Measurements from ENCODE around the gene PARD6G. TPM values are rescaled to one million over a fixed set of nuclear protein-coding genes. Genes with fewer than 3 reads are reported as not detected.

The PARD6G gene
- total RNA-seq, 8 experiments from 2014 or later, result 2.3 to 13.7 (median 7.2) TPM

DNA sequence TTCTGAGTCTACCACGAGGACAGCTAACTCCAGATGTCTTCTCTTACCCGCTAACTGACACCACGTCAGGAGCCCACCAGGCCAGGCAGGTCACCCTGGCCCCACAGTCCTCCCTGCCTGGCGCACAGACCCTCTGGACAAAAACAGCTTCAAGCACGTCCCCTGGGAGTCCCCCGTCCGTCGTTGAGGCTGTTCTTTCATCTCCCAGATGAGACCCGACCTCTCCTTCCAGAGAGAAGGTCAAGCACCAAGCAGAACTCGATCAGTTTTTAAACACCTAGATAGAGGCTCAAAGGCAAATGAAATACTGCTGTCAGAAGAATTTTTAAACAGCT, 57.8 kb downstream of the PARD6G start:
- in situ Hi-C loops (cut with MboI; ENCODE audit: low pct_unique_long_range_greater_than_20kb in 2 of 9, low sequenced_read_pairs in 9 of 9, unreplicated experiment in 9 of 9), result no loop called here
- Histone ChIP-seq H3K4me1 (replicated peaks in 1 of 2) (no peaks in the 10 kb centered on the region), H3K27ac (no peak overlapping the region), H3K4me3 (no peak overlapping the region)
- no peak for ATAC-seq (replicated peaks in 6 of 8)
- 29 to 100% (median 85%) methylated on average over 1 to 7 of the region's 10 CpGs for WGBS, 10 experiments

DNA sequence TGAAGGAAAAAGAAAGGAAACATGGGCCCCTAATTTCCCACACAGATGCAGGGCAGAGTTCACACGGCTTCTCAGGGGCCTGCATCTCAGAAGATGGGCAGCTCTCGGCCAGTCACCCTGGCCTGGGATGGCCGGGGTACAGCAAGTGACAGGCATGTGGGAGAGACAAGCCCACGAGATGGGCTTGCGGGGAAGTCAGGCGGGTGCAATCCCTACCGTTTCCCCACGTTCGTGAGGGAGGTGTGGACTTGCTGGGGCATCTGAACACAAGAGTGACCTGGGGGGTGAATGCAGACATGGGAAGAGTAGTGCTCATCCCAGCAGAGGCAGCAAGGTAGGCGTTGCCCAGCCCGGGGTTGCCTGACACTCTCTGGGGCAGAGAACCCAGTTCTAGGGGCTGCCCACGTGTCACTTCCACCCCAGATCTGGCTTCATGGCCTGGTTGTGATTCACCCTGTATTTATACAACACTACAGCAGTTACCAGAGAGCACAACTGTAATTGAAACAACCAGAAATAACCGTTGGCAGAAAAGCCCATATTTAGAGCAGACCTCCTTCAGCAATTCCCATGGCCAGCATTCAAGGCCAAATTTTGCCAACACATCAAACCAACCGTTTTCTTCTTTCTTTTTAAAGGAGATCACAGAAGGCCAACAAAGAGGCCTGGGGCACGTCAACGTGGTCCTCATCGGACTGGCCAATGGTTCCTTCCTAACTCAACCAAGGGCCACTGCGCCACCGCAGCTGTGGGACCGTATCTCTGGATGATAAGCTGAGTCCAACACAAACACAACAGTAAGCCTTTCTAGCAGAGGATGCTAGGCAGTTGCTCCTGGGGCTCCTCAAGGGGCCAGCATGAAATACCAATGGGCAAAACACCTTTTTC, 58.4 kb downstream of the PARD6G start:
- in situ Hi-C loops (cut with MboI; ENCODE audit: low pct_unique_long_range_greater_than_20kb in 2 of 9, low sequenced_read_pairs in 9 of 9, unreplicated experiment in 9 of 9), result no loop called here
- Histone ChIP-seq H3K4me3 (no peak overlapping the region), H3K27ac (no peak overlapping the region), H3K4me1 (replicated peaks in 1 of 2) (no peaks in the 10 kb centered on the region)
- no peak for ATAC-seq (replicated peaks in 6 of 8)
- WGBS, 10 experiments, result 60 to 100% (median 90%) methylated on average over 1 to 14 of the region's 20 CpGs; no CpG with 5 or more reads in 3 of the 10 experiments

DNA sequence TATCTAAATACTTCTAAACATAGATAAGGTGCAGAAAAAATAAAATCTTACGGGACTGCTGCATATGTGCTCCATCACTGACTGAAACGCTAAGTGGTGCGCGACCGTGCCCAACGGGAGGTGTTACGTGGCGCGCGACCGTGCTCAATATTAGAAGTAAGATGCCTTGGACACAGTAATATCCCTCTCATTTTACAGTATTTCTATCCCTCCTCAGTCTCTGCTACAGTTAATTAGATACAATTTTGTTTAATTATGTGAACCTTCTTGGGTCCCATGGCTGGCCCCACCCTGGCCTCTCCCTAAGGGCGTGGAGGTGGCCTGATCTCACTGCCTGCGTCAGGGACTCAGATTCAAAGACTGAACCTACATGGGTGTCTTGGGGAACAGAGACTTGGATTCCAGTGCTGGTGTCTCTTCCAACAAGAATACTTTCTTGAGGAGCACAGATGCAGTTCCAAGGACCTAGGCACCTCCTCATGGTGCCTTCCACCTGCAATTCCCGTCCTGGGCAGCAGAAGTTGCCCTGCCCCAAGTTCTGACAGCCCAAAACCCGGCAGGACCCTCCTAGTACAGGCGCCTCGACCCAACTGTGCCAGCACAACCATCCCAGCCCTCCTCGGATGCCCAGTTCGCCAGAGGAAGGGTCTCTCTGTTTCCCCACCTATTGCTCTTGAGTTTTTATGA, 59.2 kb downstream of the PARD6G start:
- Histone ChIP-seq H3K4me3 (no peak overlapping the region), H3K27ac (no peak overlapping the region), H3K4me1 (replicated peaks in 1 of 2) (no peaks in the 10 kb centered on the region)
- in situ Hi-C loops (cut with MboI; ENCODE audit: low pct_unique_long_range_greater_than_20kb in 2 of 9, low sequenced_read_pairs in 9 of 9, unreplicated experiment in 9 of 9), result no loop called here
- WGBS, 10 experiments, result 61 to 100% (median 95%) methylated on average over 2 to 14 of the region's 19 CpGs; no CpG with 5 or more reads in 2 of the 10 experiments
- no peak for ATAC-seq (replicated peaks in 6 of 8)

DNA sequence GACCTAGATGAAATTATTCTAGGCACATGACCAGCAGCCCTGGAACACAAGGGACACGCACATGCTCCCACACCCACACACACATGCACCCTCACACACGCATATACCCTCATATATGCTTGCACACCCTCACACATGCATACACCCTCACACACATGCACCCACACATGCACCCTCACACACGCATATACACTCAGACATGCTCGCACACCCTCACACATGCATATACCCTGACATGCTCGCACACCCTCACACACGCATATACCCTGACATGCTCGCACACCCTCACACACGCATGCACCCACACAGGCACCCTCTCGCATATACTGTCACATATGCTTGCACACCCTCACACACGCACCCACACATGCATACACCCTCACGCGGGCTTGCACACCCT, 61.8 kb downstream of the PARD6G start:
- H3K27ac ChIP-seq, result no peak overlapping the region
- H3K4me3 ChIP-seq, result no peak overlapping the region
- peaks cover 0 to 5% of the 10 kb centered on the region in 2 donors for H3K4me1 ChIP-seq (replicated peaks in 1 of 2)
- in situ Hi-C loops (cut with MboI; ENCODE audit: low pct_unique_long_range_greater_than_20kb in 2 of 9, low sequenced_read_pairs in 9 of 9, unreplicated experiment in 9 of 9), result no loop called here
- 50 to 100% (median 97%) methylated on average over 1 to 10 of the region's 12 CpGs; no CpG with 5 or more reads in 3 of the 10 experiments for WGBS, 10 experiments
- no peak for ATAC-seq (replicated peaks in 6 of 8)

DNA sequence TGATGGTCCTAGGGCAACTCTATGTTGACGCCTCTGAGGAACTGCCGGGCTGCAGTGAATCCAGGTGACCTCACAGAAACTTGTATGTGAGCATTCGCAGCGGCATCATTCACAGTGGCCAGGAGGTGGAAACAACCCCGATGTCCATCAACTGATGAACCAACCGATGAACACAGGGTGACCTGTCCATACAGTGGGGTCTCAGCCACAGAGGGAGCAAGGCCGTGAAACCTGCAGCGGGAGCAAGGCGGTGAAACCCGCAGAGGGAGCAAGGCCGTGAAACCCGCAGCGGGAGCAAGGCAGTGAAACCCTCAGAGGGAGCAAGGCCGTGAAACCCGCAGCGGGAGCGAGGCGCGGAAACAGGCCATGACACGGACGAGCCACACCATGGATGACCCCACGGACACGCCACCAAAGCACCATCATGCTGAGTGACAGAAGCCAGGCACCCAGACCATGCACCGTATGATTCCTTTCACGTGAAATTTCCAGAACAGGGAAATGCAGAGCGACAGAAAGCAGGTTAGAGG, 63.0 kb downstream of the PARD6G start:
- ATAC-seq (replicated peaks in 6 of 8), result no peak
- Histone ChIP-seq H3K27ac (no peak overlapping the region), H3K4me3 (no peak overlapping the region), H3K4me1 (replicated peaks in 1 of 2) (peaks cover 0 to 5% of the 10 kb centered on the region in 2 donors)
- in situ Hi-C loops (cut with MboI; ENCODE audit: low pct_unique_long_range_greater_than_20kb in 2 of 9, low sequenced_read_pairs in 9 of 9, unreplicated experiment in 9 of 9), result no loop called here
- WGBS, 10 experiments, result 40 to 100% (median 100%) methylated on average over 1 to 4 of the region's 26 CpGs; no CpG with 5 or more reads in 6 of the 10 experiments

DNA sequence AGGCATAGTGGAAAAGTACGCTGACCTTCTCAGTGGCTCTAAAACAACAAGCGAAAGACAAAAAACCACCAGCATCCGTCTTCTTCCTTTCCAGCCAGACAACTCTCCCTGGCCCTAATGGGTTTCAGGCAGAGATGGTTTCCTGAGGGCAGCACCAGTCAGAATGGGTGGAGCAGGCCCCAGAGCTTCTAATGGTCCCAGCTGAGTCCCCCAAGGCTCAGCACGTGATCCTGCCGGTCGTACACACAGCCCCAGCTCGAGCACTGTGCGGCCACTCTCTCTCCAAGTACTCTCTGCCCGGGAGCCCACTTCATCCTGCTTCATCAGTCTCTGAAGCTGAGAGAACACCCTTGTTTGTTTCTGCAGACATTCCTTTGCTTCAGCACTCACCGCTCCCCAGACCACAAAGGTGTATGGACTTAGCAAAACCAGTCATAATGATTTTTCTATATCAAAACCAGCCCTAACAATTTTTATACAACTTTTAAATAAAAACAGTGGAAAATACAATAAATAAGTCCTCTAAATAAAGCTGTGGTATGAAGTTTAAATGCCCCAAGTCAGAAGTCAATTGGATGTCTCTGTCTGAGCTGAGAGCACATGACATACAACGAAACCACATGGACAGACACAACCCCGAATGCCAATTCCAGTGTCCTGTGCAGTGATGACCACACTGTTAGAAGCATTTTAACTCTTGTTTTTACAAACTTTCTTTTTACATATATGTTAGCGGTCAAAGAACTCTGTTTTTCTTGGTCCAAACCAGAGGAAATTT, 63.9 kb downstream of the PARD6G start:
- Histone ChIP-seq H3K27ac (no peak overlapping the region), H3K4me3 (no peak overlapping the region), H3K4me1 (replicated peaks in 1 of 2) (peaks cover 0 to 5% of the 10 kb centered on the region in 2 donors)
- peak in 5 of 8 experiments; percentile 47 to 71 (median 61) for ATAC-seq (replicated peaks in 6 of 8)
- WGBS, 10 experiments, result 22 to 100% (median 85%) methylated on average over 2 to 11 of the region's 13 CpGs; no CpG with 5 or more reads in 1 of the 10 experiments
- in situ Hi-C loops (cut with MboI; ENCODE audit: low pct_unique_long_range_greater_than_20kb in 2 of 9, low sequenced_read_pairs in 9 of 9, unreplicated experiment in 9 of 9), result no loop called here

DNA sequence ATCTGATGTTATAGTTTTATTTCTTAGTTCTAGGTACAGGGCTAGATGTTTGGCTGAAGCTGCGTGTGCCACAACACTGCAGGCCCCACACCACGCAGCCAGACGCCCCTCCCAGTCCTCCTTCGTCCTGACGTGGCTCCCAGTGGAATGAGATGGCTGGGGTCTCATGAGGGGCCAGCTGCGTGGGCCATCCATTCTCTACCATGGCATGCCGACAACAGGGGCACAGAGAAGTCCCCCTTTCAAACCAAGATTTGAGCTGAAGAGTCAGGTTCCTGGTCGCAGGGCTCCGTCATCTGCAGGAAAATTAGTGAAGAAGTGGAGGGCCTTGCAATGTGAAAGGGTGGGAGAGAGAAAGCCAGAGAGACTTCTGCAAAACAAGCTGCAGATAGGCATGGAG, 64.5 kb downstream of the PARD6G start:
- in situ Hi-C loops (cut with MboI; ENCODE audit: low pct_unique_long_range_greater_than_20kb in 2 of 9, low sequenced_read_pairs in 9 of 9, unreplicated experiment in 9 of 9), result no loop called here
- Histone ChIP-seq H3K4me3 (no peak overlapping the region), H3K4me1 (replicated peaks in 1 of 2) (peaks cover 0 to 5% of the 10 kb centered on the region in 2 donors), H3K27ac (no peak overlapping the region)
- WGBS, 10 experiments, result 3 to 100% (median 91%) methylated on average over 1 to 5 of the region's 9 CpGs; no CpG with 5 or more reads in 4 of the 10 experiments
- ATAC-seq (replicated peaks in 6 of 8), result no peak

DNA sequence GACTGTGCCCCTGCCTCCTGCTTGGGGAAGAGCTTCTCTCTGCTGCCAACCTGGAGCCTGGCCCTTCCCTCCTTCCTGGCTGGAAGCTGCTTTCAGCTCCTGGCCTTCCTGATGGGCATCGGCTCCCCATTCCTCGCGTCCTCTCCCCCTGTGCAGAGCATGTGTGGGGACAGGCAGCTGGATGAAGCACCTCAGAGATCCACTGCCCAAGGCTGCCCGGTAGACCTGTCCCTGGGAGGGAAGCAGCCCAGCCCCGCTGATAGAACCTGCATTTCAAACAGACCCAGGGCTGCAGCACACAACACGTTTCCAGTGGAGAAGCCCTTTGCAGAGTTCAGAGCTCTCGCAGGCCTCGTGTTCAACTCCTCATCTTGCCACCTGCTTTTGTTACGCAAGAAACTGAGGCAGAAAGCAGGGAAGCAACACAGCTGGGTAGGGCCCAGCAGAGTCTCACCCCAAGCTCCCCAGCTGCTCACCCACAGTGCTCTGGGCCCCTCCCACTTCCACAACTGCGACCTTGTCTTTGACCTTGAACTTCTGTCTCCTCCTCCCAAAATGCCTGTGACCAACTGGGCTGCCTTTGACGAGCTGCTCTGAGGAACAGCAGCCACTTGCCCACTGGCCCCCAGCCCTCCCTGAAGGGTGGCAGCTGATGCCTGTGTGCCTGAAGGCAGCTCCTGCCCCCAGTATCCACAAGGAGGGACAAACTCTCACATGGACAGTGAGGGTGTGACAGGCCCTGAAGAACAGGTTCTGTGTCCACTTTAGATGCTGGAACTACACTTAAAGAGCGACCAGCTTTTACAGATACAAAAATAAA, 65.5 kb downstream of the PARD6G start:
- H3K4me1 ChIP-seq (replicated peaks in 1 of 2), result peaks cover 0 to 5% of the 10 kb centered on the region in 2 donors
- in situ Hi-C loops (cut with MboI; ENCODE audit: low pct_unique_long_range_greater_than_20kb in 2 of 9, low sequenced_read_pairs in 9 of 9, unreplicated experiment in 9 of 9), result no loop called here
- no peak overlapping the region for H3K27ac ChIP-seq
- ATAC-seq (replicated peaks in 6 of 8), result no peak
- 0 to 85% (median 58%) methylated on average over 1 to 8 of the region's 12 CpGs; no CpG with 5 or more reads in 4 of the 10 experiments for WGBS, 10 experiments
- no peak overlapping the region for H3K4me3 ChIP-seq

DNA sequence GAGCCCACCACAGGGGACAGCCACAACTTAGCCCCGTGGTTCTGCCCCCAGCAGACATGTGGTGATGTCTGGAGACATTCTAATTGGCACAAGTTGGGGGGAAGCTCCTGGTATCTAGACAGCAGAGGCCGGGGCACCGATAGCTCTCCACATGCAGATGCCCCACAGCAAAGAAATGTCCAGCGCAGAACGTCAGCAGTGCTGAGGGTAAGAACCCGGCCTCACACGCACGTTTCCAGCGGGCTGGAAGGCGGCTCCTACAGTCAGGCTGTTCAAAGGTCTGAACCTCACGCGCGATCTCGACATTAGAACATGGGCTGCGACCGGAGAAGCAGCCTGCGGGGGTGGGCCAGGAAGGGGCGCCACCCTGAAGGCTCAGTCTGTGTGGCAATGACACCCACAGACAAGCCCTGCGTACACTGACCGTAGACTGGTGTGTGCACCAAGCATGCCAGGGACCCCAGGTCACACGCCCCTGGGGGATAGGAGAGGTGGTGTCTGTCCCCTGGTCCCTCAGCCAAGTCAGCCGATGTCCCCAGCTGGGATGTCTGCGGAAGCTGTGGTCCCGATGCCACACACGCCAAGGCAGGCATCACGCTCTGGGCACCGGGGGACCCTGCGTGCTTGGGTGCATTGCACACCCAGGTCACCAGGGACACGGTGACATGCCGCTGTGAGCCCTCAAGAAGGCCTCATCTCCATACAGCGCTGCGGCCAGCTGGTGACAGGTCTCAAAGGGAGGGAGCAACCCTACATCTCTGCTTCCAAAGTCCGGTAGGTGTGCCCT, 66.3 kb downstream of the PARD6G start:
- no peak overlapping the region for H3K4me3 ChIP-seq
- no peak for ATAC-seq (replicated peaks in 6 of 8)

DNA sequence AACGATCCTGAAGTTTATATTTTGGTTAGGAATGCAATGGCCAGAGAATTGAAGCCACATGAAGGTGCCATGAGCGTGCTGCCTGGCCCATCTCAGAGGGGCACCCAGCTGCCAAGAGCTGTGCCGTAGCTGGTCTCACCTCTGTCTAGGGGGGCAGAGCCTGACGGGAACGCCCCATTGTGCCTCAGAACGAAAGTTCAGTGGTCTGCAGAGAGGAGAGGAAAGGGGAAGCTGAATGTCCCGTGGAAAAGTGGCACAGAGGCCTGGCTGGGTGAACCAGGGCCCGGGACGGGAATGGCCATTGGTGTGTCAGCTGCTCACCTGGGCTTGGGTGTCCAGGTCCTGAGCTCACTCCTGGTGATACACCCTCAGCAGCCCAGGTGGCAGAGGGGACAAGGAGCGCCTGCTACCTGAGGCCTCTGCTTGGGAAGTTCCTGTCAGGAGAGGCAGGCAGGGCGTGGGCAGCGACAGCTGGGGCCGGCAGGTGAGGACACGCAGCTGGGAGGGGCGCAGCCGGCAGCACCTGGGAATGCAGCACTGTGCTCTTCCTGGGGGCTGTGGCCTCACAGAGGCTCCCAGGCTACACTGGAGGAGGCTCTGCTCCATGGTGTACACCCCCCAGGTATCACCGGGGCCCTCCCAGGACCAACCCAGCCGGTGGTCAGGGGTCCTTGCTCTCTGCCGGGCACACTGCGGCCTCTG, 67.3 kb downstream of the PARD6G start:
- Histone ChIP-seq H3K27ac (no peak overlapping the region), H3K4me1 (replicated peaks in 1 of 2) (peaks cover 0 to 5% of the 10 kb centered on the region in 2 donors), H3K4me3 (no peak overlapping the region)
- WGBS, 10 experiments, result 63 to 97% (median 83%) methylated on average over 1 to 9 of the region's 20 CpGs; no CpG with 5 or more reads in 3 of the 10 experiments
- in situ Hi-C loops (cut with MboI; ENCODE audit: low pct_unique_long_range_greater_than_20kb in 2 of 9, low sequenced_read_pairs in 9 of 9, unreplicated experiment in 9 of 9), result no loop called here
- ATAC-seq (replicated peaks in 6 of 8), result no peak

More for the DNA sequence above, 66.3 kb downstream of the PARD6G start:
- Histone ChIP-seq H3K27ac (no peak overlapping the region), H3K4me1 (replicated peaks in 1 of 2) (peaks cover 0 to 5% of the 10 kb centered on the region in 2 donors)
- 76 to 100% (median 96%) methylated on average over 1 to 11 of the region's 33 CpGs; no CpG with 5 or more reads in 3 of the 10 experiments for WGBS, 10 experiments
- in situ Hi-C loops (cut with MboI; ENCODE audit: low pct_unique_long_range_greater_than_20kb in 2 of 9, low sequenced_read_pairs in 9 of 9, unreplicated experiment in 9 of 9), result no loop called here
